Measurements from ENCODE around the gene SLC25A12. TPM values are rescaled to one million over a fixed set of nuclear protein-coding genes. Genes with fewer than 3 reads are reported as not detected.

The SLC25A12 gene
- polyA plus RNA-seq, 2 of the 4 experiments (the other 2 are of a cell fraction): 12.5 to 26.8 TPM

- Histone ChIP-seq H3K4me2 (no peak overlapping the region), H3K4me3 (no peak overlapping the region), H3K27ac (no peak overlapping the region), H3K4me1 (no peaks in the 10 kb centered on the region), H3K9me3 (no peaks in the 10 kb centered on the region)
- 59% methylated on average over 3 of the region's 3 CpGs for WGBS (ENCODE audit: missing lambda C conversion rate)
- ChIA-PET CTCF (interaction anchor here (1.3 to 1.4 kb wide), 2 partner anchors 10 to 189 kb away, joined by 3 read pairs; partner anchors contain the start of gene DLX2), POLR2A (interaction anchor here (1.3 kb wide), 1 partner anchor 9 kb away, joined by 3 read pairs; the partner anchor contains the start of gene HAT1)
- TF ChIP-seq RNF2 (IDR thresholded peaks at IDR 0.05; ENCODE audit: borderline replicate concordance, low read depth) (no peak), MYC (IDR thresholded peaks at IDR 0.05; ENCODE audit: borderline replicate concordance, low read length) (no peak), ZNF302 (CRISPR knock-in tag; IDR thresholded peaks at IDR 0.05) (no peak), EP300 (IDR thresholded peaks at IDR 0.05) (no peak), TP53 (CRISPR knock-in tag; IDR thresholded peaks at IDR 0.05) (no peak), FOSB (CRISPR knock-in tag; IDR thresholded peaks at IDR 0.05) (no peak), ATOH8 (CRISPR knock-in tag; IDR thresholded peaks at IDR 0.05; ENCODE audit: low read depth) (no peak), ZFP36 (IDR thresholded peaks at IDR 0.05; ENCODE audit: borderline replicate concordance, partially characterized antibody) (no peak), RAD21 (conservative IDR thresholded peaks at IDR 0.05 in 1 of 2, IDR thresholded peaks at IDR 0.05 in 1 of 2) (no peak), MAX (IDR thresholded peaks at IDR 0.05) (no peak), HEYL (CRISPR knock-in tag; IDR thresholded peaks at IDR 0.05) (no peak), FOXS1 (CRISPR knock-in tag; IDR thresholded peaks at IDR 0.05) (no peak), HOXB13 (CRISPR knock-in tag; IDR thresholded peaks at IDR 0.05; ENCODE audit: low read depth) (no peak), USF2 (IDR thresholded peaks at IDR 0.05) (no peak), PHF8 (IDR thresholded peaks at IDR 0.05; ENCODE audit: borderline replicate concordance, low read depth) (no peak), CEBPB (IDR thresholded peaks at IDR 0.05) (no peak), CBX8 (IDR thresholded peaks at IDR 0.05) (no peak)
- FAIRE-seq: no peak
- ATAC-seq: peak; percentile 49 to 59; a peak in 4 of 6 replicates
- no peak for DNase-seq (ENCODE audit: low read depth in 1 of 2, low spot score in 1 of 2)
Measured at GRCh38 chr2:171913517-171913916, 19.5 kb upstream of the SLC25A12 start.

- POLR2A ChIA-PET: interaction anchor here (0.6 kb wide), 1 partner anchor 192 kb away, joined by 3 read pairs; no protein-coding TSS in a partner anchor
- Histone ChIP-seq H3K9me3 (no peaks in the 10 kb centered on the region), H3K4me1 (no peaks in the 10 kb centered on the region), H3K4me2 (no peak overlapping the region), H3K27ac (no peak overlapping the region), H3K4me3 (no peak overlapping the region)
- TF ChIP-seq CTCF (IDR thresholded peaks at IDR 0.05) (no peak), ZFP36 (IDR thresholded peaks at IDR 0.05; ENCODE audit: borderline replicate concordance, partially characterized antibody) (no peak), CHD4 (IDR thresholded peaks at IDR 0.05; ENCODE audit: borderline replicate concordance) (no peak)
- ATAC-seq: no peak
- CTCF ChIA-PET: no interaction called here
- no peak for FAIRE-seq
- WGBS (ENCODE audit: missing lambda C conversion rate): 26% methylated on average over 1 of the region's 1 CpG
- no peak for DNase-seq (ENCODE audit: low read depth in 1 of 2, low spot score in 1 of 2)
Measured at GRCh38 chr2:171910494-171910893, 16.4 kb upstream of the SLC25A12 start.

- ChIA-PET POLR2A (no interaction called here), CTCF (interaction anchor here (0.9 kb wide), 1 partner anchor 205 kb away, joined by 3 read pairs; no protein-coding TSS in a partner anchor)
- FAIRE-seq (no peak), ATAC-seq (no peak), DNase-seq (ENCODE audit: low read depth in 1 of 2, low spot score in 1 of 2) (no peak)
- TF ChIP-seq JUNB (IDR thresholded peaks at IDR 0.05) (no peak), NFE2L2 (conservative IDR thresholded peaks at IDR 0.05; ENCODE audit: low read length) (no peak), BHLHE40 (IDR thresholded peaks at IDR 0.05; ENCODE audit: low read depth, low read length) (no peak), MAZ (IDR thresholded peaks at IDR 0.05; ENCODE audit: borderline replicate concordance, low read depth, low read length) (no peak), EHMT2 (IDR thresholded peaks at IDR 0.05; ENCODE audit: low read depth) (no peak), NPAS2 (CRISPR knock-in tag; IDR thresholded peaks at IDR 0.05; ENCODE audit: borderline replicate concordance) (no peak), ZNF302 (CRISPR knock-in tag; IDR thresholded peaks at IDR 0.05) (no peak)
- no peak overlapping the region for H3K4me3 ChIP-seq
- no peak overlapping the region for H3K4me2 ChIP-seq
- H3K27ac ChIP-seq: no peak overlapping the region
- 90% methylated on average over 3 of the region's 3 CpGs for WGBS (ENCODE audit: missing lambda C conversion rate)
- H3K9me3 ChIP-seq: no peaks in the 10 kb centered on the region
- no peaks in the 10 kb centered on the region for H3K4me1 ChIP-seq
Measured at GRCh38 chr2:171909266-171909665, 15.2 kb upstream of the SLC25A12 start.
